GM19025 (cell line): ENCODE data around the gene DIDO1.

Experiments used
- ATAC-seq: cut with Tn5 transposase; IDR thresholded peaks from one replicate; pipeline ENCODE4 v1.9.1; 2021; ENCODE audit warnings: mild to moderate bottlenecking, low read depth, moderate library complexity; ENCODE audit not compliant: unreplicated experiment

Gene DIDO1

DNA sequence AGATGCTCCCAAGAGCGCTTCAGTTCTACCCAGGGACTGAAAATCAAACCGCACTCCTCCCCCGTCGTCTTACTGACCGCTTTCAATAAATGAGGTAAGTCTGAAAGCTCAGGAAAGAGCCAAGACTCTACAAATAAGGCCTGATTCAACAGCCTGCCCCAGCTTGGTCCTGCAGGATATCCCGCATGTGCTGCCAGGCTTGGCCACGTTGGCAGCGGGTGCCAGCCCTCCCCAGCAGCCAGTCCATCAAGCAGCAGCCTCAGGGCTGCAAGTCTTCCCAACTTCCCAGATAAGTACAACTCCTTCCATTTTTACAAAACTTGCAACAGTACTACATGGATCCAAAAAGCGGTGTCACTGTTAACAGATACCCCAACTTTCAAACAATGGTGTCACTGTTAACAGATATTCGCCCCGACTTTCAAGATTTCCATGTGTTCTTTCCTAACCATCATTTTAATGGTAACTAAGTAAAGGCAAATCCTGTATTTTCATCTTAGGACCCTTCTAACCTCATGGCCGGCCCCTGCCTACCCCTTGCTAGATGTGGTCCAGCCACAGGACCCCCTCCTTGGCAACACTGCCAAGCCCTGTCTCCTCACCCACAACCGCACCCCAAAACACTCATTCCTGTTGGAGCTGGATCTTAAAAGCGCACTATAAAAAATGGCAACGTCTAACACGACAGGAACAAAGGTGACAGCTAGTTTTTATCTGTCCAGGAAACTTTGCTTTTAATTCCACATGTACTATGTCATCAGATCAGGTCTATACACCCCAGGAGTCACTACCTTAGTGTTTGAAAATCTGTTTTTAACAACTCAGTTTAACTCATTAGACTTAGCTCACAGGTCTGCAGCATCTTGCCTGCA, 28.0 kb downstream of the DIDO1 start:
- ATAC-seq = no peak

DNA sequence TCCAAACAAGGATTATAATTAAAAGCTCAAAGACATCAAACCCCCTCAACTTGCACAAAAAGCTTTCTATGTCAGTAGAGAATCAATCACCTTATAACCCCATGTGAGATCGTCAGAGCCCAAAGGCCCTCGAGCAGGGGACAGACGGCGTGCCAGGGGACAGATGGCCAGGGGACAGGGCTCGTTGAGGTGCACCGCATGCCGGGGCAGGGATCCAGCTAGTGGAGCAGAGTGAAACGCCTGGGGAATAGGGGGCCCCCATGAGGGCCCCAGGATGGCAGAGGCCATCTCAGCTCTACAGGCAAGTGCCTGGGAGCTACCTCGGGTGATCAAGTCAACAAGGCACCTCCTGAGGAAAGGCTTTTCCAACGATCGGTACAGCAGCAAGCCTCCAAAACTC, 28.6 kb downstream of the DIDO1 start:
- ATAC-seq = no peak

- no peak for ATAC-seq
Observed at GRCh38 chr20:62896526-62896925, 29.8 kb downstream of the DIDO1 start.

DNA sequence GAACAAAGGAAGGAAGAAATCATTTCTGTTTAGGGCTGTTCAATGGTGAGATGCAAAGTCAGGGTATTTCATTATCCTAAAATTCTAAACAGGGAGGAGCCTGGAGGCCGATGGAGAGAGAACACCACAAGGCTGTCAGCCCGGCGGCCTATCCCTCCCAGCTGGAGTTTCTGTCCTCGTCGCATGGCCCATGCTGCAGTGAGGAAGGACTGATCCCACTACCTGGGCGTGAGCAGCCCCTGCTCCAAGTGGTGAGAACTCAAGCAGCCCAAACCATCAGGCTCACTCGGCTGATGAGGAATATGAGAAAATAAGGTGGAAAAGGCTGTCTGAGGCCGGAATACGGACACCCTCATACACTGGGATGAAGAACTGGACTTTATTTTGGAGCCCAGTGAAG, 30.8 kb downstream of the DIDO1 start:
- ATAC-seq = no peak

- ATAC-seq = no peak
Observed at GRCh38 chr20:62894261-62894660, 32.0 kb downstream of the DIDO1 start.

DNA sequence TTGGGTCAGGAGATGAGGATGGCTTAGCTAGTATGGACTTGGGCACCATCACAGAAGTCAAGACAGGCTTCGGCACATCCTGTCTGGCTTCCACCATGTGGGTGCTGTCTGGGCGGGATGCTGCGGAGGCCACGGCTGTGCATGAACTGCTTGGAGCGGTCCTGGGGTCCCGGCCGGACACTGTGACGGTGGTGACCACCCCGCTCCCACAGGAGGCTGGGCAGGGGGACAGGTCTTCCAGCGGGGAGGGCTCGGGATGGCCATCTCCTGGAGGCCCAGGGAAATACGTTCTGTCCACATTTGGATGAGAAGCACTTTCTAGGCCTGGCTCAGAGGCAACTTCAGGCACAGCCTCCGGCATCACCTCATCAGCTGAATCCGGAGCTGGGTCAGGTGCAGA, 32.6 kb downstream of the DIDO1 start:
- ATAC-seq = no peak

- ATAC-seq = no peak
Observed at GRCh38 chr20:62892348-62893304, 33.7 kb downstream of the DIDO1 start.

DNA sequence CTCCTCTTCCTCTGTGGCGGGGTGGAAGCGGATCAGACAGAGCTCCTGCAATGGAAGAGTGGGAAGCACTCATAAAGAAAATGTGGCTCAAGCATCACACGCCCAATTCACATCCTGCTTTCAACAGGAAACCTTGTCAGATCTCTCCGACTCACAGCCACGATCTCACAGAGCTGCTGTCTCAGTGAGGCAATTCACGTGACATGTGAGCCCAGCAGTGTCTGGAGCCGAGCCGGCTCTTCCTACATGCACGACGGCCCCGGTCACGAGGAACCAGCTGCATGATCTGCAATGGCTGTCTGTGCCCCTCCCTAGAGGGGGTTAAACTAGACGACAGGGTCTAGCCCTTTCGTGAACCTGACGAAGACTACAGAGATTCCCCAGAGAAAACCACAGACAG, 35.2 kb downstream of the DIDO1 start:
- no peak for ATAC-seq

GRCh38 chr20:62890444-62890843, 35.9 kb downstream of the DIDO1 start:
- no peak for ATAC-seq

GRCh38 chr20:62889871-62890270, 36.4 kb downstream of the DIDO1 start:
- no peak for ATAC-seq

GRCh38 chr20:62889411-62889810, 36.9 kb downstream of the DIDO1 start:
- ATAC-seq = no peak

GRCh38 chr20:62888910-62889309, 37.4 kb downstream of the DIDO1 start:
- no peak for ATAC-seq

- no peak for ATAC-seq
Observed at GRCh38 chr20:62888406-62888805, 37.9 kb downstream of the DIDO1 start.

DNA sequence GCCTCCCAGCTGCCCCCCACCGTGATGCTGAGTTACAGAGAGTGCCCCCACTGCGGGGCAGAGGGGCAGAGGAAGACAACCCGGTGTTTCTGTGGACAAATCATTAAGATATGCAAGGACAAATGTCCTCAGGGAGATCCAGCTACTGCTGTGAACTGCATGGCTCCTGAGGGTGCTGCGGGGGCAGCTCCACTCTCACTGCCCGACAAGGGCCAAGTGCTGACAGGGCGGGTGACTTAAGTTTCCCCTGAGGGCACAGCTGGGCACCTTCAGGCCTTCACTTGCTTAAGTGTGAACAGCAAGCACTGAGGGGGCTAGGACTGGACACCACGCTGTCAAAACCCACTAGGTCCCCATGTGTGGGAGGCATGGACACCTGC, 38.5 kb downstream of the DIDO1 start:
- ATAC-seq = no peak

DNA sequence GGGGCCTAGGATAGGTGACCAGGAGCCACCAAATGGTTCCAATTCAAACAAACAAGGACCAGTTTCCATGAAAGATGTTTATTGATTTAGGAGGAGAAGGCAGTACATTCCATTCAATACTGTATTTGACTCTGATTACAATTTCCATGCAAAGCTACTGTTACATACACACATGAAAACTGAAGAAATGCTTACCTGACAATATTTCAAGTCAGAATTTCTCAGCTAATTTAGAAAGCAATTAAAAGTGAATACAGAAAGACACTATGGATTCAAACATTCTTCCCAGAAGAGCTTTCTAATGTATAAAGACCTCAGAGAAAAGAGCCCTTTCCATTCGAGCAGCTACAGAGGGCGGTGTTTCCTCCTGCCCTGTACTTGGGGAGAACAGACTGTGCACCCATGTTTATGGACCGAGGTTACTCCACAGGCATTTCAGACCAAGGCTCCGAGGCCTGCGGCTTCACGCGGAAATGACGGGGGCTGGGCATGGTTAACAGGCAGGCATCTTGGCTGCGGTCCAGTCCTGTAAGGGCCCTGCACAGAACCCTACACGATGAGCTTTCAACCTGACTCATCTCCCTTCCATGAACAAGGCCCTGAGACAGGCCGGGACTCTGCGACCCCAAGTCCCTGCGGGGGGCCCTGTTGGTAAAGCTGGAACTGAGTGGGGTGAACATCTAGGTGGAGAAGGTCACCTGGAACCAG, 39.0 kb downstream of the DIDO1 start:
- ATAC-seq = no peak

- no peak for ATAC-seq
Observed at GRCh38 chr20:62886709-62887058, 39.6 kb downstream of the DIDO1 start.

DNA sequence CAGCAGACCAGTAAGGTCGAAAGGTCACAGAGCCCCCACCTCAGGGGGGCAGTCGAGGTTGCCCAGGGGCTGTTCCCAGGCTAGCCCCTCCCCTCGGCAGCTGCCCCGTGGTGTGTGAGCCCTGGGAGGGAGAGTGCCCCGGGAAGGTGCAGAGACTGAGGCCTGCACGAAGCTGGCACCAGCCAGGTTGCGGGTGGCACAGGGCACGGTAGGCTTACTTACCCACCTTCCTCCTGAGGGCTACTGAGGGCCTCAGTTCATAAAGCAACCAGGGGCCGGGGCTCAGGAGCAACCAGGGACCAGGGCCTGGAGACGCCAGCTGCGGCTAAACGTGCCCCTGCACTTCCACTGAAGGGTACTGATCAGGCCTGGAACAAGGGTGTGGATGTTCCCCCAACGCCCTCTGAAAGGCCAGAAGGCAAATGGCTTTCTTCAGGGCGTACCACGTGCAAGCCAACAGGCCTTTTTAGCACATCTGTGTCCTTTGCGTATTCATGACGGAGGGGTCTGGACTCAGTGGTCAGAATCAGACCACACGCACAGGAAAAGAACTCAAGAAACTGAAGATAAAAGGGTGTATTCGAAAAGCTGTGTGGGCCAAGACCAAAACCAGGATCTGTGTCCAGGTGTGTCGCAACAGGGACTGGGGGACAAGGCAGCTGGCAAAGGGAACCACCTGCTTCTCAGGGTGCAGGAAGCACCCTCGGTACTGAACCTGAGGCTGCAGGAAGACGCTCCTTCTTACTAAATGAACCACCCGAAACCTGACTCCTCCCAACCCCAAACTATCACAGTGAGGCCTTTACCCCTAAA, 40.2 kb downstream of the DIDO1 start:
- no peak for ATAC-seq

DNA sequence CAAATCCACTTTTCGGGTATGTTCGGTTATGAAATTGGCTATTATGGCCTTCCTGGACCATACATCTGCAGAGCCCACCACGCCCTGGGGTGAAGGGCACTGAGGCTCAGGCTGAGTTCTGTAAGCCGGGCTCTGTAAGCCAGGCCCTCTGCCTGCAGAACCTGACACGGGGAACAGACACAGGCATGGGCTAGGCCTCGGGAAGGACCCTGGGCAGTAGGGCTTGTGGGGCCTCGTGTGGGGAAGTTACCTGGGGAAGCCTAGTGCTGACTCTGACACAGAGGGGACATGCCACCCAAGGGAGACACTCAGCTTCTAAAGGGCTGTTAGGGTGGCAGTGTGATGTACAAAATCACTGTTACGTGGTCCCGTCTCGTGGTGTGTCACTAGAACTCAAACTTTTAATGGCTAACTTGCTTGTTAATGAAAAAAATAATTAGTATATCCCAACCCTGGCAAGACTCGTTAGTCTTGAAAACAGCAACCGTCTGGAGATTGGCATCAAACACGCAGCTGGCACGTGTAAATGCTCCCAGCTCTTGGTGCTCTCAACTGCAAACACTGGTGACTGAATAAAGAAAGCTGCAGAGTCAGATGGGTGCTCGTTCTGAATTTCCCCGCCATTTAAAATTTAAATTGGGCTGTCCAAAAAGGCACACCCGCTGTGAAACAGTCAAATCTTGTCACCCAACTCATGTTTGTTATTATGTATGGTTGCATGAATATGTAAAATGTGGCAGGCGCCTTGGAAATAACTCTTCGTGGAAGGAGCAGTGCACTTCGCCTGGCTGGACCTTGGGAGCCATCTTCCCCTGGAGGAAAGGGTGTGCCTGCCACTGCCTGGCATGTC, 41.0 kb downstream of the DIDO1 start:
- ATAC-seq = no peak

DNA sequence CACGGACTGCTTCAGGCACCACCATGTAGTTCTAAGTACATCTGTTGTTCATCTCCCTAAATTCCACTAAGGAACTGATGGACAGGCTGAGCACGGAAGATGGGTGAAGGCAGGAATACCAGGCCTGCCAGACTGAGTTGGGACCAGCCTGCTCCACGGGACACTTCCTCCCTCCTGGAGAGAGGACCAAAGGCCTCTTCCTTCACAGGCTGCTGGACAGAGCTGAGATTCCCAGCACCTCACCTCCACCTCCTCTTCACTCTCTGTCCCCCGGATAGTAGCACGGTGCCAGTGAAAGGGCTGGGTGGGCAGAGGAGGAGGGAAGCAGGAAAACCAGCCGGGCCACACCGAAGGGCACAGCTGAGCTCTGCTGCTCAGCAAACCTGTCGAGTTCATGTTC, 41.7 kb downstream of the DIDO1 start:
- no peak for ATAC-seq
